ENCODE data around the gene WRNIP1.

WRNIP1 gene

DNA sequence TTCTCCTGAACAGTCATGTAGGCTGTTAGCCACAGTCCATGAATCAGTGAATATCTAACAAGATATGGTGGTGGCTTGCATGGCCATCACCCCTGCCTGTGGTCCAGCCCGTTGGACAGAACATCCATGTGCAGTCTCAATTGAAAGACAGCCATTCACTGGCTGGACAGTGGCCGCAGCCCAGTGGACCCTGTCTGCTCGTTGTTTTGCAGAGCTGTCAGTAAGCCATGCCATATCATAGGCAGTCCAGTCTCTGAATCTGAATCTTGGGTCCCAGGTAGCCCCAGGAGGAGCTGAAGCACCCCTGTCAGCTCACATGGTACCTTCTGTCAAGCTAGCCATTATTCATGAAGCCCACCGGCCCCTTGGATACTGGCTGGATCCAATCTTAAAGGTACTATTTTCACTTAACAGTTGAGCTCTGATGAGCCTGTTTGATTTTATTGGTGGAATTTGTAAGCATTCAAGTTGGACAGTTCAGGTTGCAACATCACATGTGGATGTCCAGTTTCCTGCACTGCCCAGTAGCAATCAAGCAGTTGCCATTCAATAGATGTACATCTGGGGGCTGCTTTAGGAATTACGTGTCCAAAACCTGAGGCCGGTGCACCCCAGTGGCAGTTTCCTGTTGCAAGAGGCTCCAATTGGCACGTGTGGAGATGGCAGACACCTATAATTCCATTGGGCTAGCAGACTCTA lies 38.7 kb downstream of the WRNIP1 start:
- no peak overlapping the region for H3K4me3 ChIP-seq (replicated peaks; ENCODE audit: low read depth, low read length)
- DNase-seq (ENCODE audit: low read depth) = no peak
- TF ChIP-seq, protein P1, sequence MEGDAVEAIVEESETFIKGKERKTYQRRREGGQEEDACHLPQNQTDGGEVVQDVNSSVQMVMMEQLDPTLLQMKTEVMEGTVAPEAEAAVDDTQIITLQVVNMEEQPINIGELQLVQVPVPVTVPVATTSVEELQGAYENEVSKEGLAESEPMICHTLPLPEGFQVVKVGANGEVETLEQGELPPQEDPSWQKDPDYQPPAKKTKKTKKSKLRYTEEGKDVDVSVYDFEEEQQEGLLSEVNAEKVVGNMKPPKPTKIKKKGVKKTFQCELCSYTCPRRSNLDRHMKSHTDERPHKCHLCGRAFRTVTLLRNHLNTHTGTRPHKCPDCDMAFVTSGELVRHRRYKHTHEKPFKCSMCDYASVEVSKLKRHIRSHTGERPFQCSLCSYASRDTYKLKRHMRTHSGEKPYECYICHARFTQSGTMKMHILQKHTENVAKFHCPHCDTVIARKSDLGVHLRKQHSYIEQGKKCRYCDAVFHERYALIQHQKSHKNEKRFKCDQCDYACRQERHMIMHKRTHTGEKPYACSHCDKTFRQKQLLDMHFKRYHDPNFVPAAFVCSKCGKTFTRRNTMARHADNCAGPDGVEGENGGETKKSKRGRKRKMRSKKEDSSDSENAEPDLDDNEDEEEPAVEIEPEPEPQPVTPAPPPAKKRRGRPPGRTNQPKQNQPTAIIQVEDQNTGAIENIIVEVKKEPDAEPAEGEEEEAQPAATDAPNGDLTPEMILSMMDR (IDR thresholded peaks at IDR 0.05; ENCODE audit: low read length, missing control alignments) = no peak

DNA sequence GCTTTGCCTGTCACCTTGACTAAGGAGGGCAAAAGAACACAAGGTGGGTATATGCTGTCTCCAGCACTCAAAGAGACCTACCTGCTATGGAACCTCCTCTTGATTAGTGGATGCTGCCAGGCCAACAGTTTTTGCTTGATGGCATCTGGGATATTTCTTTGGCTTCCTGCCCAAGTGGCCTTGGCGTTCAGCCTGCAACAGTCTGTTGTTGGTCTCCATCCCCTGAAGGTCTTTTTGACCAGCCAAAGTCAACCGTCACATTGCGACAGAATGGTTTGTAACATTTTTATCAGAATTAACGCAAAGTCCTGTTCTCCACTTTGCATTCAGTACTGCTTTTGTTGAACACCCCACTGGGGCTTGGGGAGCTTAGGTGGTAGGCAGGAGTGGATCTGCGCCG lies 39.3 kb downstream of the WRNIP1 start:
- H3K4me3 ChIP-seq (replicated peaks; ENCODE audit: low read depth, low read length) = no peak overlapping the region
- TF ChIP-seq, protein P1 (IDR thresholded peaks at IDR 0.05; ENCODE audit: low read length, missing control alignments) = no peak
- no peak for DNase-seq (ENCODE audit: low read depth)

DNA sequence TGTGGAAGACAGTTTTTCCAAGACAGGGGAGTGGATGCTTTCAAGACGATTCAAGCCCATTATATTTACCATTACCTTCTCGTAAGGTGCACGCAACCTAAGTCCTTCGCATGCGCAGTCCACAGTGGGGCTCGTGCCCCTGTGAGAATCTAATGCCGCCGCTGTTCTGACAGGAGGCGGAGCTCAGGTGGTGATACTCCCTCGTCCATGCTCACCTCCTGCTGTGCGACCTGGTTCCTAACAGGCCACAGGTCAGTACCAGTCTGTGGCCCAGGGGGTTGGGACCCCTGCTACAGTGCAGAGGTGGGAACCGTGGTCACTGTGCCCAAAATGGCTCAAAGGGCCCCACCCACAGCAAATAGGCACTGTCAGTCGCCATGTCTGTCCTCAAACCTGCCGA lies 39.8 kb downstream of the WRNIP1 start:
- TF ChIP-seq, protein P1 (IDR thresholded peaks at IDR 0.05; ENCODE audit: low read length, missing control alignments) = no peak

DNA sequence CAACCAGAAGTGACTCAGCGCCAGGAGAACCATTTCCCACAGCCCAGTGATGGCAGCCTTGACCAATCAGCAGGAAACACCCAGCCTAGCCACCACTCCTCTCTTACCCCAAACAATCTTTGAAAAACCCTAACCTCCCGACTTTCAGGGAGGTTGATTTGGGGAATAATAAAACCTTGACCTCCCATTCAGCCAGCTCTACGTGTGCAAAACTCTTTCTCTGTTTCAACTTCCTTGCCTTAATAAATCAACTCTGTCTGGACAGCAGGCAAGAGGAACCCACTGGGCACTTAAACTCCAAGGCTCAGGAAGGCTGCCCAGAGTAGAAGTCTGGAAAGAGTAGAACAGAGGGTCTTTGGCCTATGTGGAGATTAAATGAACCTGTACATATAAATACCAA lies 41.5 kb downstream of the WRNIP1 start:
- H3K4me3 ChIP-seq (replicated peaks; ENCODE audit: low read depth, low read length) = no peak overlapping the region
- TF ChIP-seq, protein P1 (IDR thresholded peaks at IDR 0.05; ENCODE audit: low read length, missing control alignments) = no peak
- DNase-seq (ENCODE audit: low read depth) = no peak

More for the DNA sequence above, 39.8 kb downstream of the WRNIP1 start:
- no peak overlapping the region for H3K4me3 ChIP-seq (replicated peaks; ENCODE audit: low read depth, low read length)
- no peak for DNase-seq (ENCODE audit: low read depth)

DNA sequence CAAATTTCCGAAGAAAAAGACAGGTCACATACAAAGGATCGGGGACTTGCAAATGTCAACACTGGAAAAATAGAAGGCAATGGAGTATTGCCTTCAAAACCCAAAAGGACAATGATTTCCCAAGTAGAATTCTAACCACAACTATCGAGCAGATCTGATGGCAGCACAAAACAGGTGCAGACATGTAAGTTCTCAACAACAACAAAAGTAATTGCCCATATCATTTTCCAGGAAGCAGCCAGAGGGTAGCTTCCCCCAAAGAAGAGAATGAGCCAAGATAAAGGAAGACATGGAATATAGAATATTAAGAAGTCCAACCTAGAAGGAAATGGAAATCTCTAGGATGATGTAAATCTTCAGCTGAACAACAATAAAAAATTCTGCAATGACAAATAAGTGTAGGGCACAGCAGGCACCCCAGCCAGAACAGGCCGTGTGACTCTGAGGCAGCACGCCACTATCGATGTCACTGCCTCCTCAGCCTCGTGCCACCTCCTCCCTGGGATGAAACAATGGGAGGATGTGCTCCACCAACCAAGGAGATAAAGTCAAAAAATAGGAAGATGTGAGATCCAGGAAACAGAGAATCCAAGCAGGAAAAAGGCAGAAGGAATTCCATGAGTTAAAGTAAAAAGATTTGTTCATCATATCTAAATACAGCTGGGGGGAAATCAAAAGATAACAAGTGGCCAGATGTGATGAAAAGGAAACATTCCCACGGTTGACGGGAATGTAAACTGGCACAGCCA lies 42.3 kb downstream of the WRNIP1 start:
- H3K4me3 ChIP-seq (replicated peaks; ENCODE audit: low read depth, low read length) = no peak overlapping the region
- peak; percentile 61 for DNase-seq (ENCODE audit: low read depth)
- TF ChIP-seq, protein P1 (IDR thresholded peaks at IDR 0.05; ENCODE audit: low read length, missing control alignments) = no peak

DNA sequence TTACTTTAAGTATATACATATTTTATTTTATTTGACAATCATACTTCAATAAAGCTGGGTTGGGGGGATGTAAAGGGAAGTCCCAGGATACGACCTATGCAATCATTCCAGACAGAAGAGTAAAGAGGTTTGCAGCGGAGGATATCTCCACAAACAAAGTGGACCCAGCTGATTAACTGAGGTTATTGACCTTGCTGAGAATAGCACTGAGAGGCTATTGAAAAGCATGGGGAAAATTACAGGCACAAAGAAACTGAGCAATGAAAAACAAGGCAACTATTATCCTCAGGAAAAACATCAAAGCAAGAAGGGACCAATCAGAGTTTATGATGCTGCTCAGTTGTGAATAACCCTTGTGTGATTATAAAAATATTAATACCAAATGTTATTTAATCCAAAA lies 43.8 kb downstream of the WRNIP1 start:
- H3K4me3 ChIP-seq (replicated peaks; ENCODE audit: low read depth, low read length) = no peak overlapping the region
- TF ChIP-seq, protein P1 (IDR thresholded peaks at IDR 0.05; ENCODE audit: low read length, missing control alignments) = no peak
- no peak for DNase-seq (ENCODE audit: low read depth)

All from fibroblast of pulmonary artery (primary cell).